ENCODE measurements around the gene NRXN3.

DNA sequence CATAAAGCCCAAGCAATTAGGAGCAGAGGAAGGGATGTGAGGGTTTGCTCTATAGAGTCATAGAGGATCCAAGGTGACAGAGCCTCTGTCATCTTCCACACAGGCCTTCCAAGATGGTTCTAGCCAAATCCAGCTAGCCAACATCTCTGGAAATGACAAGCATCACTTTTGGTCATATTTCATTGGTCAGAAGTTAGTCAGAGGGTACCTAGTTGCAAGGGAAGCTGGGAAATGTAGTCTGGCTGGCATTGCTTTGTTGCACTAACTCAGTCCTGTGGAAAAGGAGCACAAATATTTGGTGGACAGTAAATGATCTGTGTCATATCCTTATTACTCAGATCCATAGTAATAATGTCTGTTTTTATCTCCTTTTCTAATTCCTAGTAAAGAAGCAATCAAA is 715.7 kb downstream of the NRXN3 start:
- TF ChIP-seq, protein P1, sequence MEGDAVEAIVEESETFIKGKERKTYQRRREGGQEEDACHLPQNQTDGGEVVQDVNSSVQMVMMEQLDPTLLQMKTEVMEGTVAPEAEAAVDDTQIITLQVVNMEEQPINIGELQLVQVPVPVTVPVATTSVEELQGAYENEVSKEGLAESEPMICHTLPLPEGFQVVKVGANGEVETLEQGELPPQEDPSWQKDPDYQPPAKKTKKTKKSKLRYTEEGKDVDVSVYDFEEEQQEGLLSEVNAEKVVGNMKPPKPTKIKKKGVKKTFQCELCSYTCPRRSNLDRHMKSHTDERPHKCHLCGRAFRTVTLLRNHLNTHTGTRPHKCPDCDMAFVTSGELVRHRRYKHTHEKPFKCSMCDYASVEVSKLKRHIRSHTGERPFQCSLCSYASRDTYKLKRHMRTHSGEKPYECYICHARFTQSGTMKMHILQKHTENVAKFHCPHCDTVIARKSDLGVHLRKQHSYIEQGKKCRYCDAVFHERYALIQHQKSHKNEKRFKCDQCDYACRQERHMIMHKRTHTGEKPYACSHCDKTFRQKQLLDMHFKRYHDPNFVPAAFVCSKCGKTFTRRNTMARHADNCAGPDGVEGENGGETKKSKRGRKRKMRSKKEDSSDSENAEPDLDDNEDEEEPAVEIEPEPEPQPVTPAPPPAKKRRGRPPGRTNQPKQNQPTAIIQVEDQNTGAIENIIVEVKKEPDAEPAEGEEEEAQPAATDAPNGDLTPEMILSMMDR (IDR thresholded peaks at IDR 0.05; ENCODE audit: low read length): no peak
- TF ChIP-seq EZH2 (IDR thresholded peaks at IDR 0.05; ENCODE audit: borderline replicate concordance, low read length): no peak

Measured in OCI-LY1 (cell line).